Mucosa of rectum (tissue), 2 donors: ENCODE data around the gene SPPL2B.
A peak's percentile ranks its signal among the peaks of the same experiment; 100 is the strongest.
"Not testable (repeated sequence)": the region's sequence is repeated elsewhere in the genome, so short reads cannot be mapped to it uniquely, and the experiment has no call there.

ENCODE experiments used
- H3K27ac ChIP-seq, 2 donors: one replicate each; pipeline ENCODE4 v1.7.0; 2013; ENCODE audit warnings: inconsistent platforms in 2 of 2, low read depth in 2 of 2, low read length in 2 of 2
- H3K27me3 ChIP-seq, 2 donors: one replicate each; pipeline ENCODE4 v1.7.0; 2013; ENCODE audit warnings: low read length in 2 of 2; ENCODE audit not compliant: control insufficient read depth in 2 of 2, insufficient read depth in 2 of 2
- H3K36me3 ChIP-seq, 2 donors: one replicate each; pipeline ENCODE4 v1.7.0; 2013; ENCODE audit warnings: low read length in 2 of 2; ENCODE audit not compliant: control insufficient read depth in 2 of 2, insufficient read depth in 2 of 2
- H3K4me1 ChIP-seq, 2 donors: one replicate each; pipeline ENCODE4 v1.7.0; 2013; ENCODE audit warnings: low read length in 2 of 2, mild to moderate bottlenecking in 1 of 2; ENCODE audit not compliant: control insufficient read depth in 2 of 2, insufficient read depth in 2 of 2
- H3K4me3 ChIP-seq, 2 donors: one replicate each; pipeline ENCODE4 v1.7.0; 2013; ENCODE audit warnings: low read length in 2 of 2
- H3K9ac ChIP-seq, 2 donors: one replicate each; pipeline ENCODE4 v1.7.0; 2013; ENCODE audit warnings: low read length in 2 of 2, low read depth in 1 of 2, mild to moderate bottlenecking in 1 of 2
- H3K9me3 ChIP-seq, 2 donors: one replicate each; pipeline ENCODE4 v1.7.0; 2013; ENCODE audit warnings: low read length in 2 of 2; ENCODE audit not compliant: control insufficient read depth in 2 of 2
- donor health status: healthy.
- donor health status: Normal muscosa, but diverticular disease.

SPPL2B gene

DNA sequence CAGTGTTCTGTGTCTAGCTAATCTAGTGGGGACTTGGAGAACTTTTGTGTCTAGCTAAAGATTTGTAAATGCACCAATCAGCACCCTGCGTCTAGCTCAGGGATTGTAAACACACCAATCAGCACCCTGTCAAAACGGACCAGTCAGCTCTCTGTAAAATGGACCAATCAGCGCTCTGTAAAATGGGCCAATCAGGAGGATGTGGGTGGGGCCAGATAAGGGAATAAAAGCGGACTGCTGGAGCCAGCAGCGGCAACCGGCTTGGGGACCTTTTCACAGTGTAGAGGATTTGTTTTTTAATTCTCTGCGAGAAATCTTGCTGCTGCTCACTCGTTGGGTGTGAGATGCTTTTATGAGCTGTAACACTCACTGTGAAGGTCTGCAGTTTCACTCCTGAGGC, 64.4 kb downstream of the SPPL2B start:
- H3K27ac ChIP-seq, H3K9me3 ChIP-seq, H3K36me3 ChIP-seq, H3K4me3 ChIP-seq, H3K27me3 ChIP-seq, H3K9ac ChIP-seq: not testable (repeated sequence)
- peaks cover 13 to 15% of the 10 kb centered on the region in 2 donors for H3K4me1 ChIP-seq

DNA sequence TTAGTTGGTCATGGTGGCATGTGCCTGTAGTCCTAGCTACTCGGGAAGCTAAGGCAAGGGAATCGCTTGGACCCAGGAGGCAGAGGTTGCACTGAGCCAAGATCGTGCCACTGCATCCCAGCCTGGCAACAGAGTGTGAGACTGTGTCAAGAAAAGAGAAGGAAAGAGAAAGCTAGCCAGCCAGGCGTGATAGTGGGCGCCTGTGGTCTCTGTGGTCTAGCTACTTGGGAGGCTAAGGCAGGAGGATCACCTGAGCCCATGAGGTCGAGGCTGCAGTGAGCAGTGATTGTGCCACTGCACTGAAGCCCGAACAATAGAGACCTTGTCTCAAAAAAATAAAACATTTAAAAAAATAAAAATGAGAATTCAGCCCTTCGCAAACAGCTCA, 65.6 kb downstream of the SPPL2B start:
- Histone ChIP-seq H3K9ac (peak overlapping the region; percentile 20 to 52), H3K27me3 (no peaks in the 10 kb centered on the region), H3K4me1 (peaks cover 13 to 15% of the 10 kb centered on the region in 2 donors), H3K9me3 (no peaks in the 10 kb centered on the region), H3K27ac (peak overlapping the region; percentile 49 to 57), H3K36me3 (no peaks in the 10 kb centered on the region), H3K4me3 (peak overlapping the region in 1 of 2 donors; percentile 65)

GRCh38 chr19:2394442-2395292, 66.2 kb downstream of the SPPL2B start:
- peak overlapping the region in 1 of 2 donors; percentile 65 for H3K4me3 ChIP-seq
- no peaks in the 10 kb centered on the region for H3K9me3 ChIP-seq
- peak overlapping the region; percentile 14 to 52 for H3K9ac ChIP-seq
- H3K27ac ChIP-seq, result peak overlapping the region; percentile 49 to 57
- H3K4me1 ChIP-seq, result peaks cover 13 to 15% of the 10 kb centered on the region in 2 donors
- H3K27me3 ChIP-seq, result no peaks in the 10 kb centered on the region
- no peaks in the 10 kb centered on the region for H3K36me3 ChIP-seq

DNA sequence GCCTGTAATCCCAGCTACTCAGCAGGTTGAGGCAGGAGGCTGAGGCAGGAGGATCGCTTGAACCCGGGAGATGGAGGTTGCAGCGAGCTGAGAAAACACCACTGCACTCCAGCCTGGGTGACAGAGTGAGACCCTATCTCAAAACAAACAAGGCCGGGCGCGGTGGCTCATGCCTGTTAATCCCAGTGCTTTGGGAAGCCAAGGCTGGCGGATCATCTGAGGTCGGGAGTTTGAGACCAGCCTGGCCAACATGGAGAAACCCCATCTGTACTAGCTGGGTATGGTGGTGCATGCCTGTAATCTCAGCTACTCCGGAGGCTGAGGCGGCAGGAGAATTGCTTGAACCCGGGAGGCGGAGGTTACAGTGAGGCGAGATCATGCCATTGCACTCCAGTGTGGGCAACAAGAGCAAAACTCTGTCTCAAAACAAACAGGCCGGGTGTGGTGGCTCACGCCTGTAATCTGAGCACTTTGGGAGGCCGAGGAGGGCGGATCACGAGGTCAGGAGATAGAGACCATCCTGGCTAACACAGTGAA, 66.9 kb downstream of the SPPL2B start:
- not testable (repeated sequence) for H3K9ac ChIP-seq, H3K9me3 ChIP-seq, H3K27me3 ChIP-seq, H3K36me3 ChIP-seq
- Histone ChIP-seq H3K27ac (peak overlapping the region; percentile 48 to 57), H3K4me3 (peak overlapping the region in 1 of 2 donors; percentile 65), H3K4me1 (peaks cover 13 to 15% of the 10 kb centered on the region in 2 donors)

DNA sequence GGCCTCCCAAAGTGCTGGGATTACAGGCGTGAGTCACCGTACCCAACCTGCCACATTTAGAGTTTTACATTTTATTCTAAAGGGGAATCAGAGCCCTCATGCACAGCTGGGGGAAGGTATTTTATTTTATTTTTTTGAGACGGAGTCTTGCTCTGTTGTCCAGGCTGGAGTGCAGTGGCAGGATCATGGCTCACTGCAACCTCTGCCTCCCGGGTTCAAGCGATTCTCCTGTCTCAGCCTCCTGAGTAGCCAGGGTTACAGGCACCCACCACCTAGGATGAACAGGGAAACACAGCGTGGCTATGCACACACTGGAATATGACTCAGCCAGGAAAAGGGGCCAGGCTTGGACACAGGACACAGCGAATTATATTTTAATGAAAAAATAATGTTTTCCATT, 68.7 kb downstream of the SPPL2B start:
- not testable (repeated sequence) for H3K4me3 ChIP-seq, H3K27ac ChIP-seq, H3K27me3 ChIP-seq, H3K36me3 ChIP-seq, H3K9ac ChIP-seq, H3K9me3 ChIP-seq
- H3K4me1 ChIP-seq, result peaks cover 13 to 15% of the 10 kb centered on the region in 2 donors

DNA sequence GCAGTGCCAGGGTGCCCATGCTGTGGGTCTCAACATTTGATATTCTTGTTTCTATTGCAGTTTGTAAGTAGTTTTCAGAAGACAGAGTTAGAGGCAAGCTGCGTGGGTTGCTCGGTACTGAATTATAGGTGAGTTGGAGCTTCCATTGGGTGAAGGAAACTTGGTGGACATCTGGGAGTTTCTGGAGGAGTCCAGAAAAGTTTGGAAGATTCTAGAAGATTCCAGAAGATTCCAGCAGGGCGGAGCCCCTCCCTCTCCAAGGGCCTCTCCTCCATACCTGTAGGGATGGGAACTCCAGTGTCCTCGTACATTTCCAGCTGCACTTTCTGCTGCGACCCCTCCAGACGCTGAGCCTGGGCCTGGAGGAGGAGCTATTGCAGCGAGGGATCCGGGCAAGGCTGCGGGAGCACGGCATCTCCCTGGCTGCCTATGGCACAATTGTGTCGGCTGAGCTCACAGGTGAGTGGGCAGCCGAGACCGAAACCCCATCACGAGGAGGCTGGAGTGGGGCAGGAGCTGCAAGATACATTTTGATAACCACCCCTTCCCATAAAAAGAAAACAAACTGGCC, 70.3 kb downstream of the SPPL2B start:
- Histone ChIP-seq H3K4me1 (peaks cover 17 to 22% of the 10 kb centered on the region in 2 donors), H3K27me3 (no peaks in the 10 kb centered on the region), H3K9ac (no peak overlapping the region), H3K4me3 (no peak overlapping the region), H3K27ac (no peak overlapping the region), H3K36me3 (no peaks in the 10 kb centered on the region), H3K9me3 (no peaks in the 10 kb centered on the region)

DNA sequence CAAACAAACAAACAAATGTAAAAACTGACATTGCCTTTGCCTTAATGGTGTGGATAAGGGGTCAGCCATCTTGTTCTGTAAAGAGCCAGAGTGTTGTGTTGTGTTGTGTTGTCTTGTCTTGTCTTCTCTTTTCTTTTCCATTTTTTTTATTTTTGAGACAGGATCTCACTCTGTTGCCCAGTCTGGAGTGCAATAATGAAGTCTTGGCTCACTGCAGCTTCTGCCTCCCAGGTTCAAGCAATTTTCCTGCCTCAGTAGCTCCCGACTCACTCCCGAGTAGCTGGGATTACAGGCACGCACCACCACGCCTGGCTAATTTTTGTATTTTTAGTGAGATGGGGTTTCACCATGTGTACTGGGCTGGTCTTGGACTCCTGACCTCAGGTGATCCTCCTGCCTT, 71.1 kb downstream of the SPPL2B start:
- Histone ChIP-seq H3K4me1 (peaks cover 10 to 14% of the 10 kb centered on the region in 2 donors), H3K36me3 (no peaks in the 10 kb centered on the region), H3K27me3 (no peaks in the 10 kb centered on the region), H3K9ac (no peak overlapping the region), H3K27ac (no peak overlapping the region), H3K9me3 (no peaks in the 10 kb centered on the region), H3K4me3 (no peak overlapping the region)
